Cardiac muscle cell (in vitro differentiated cells and primary cell): ENCODE results near the gene DOCK1. TPM values are rescaled to one million over a fixed set of nuclear protein-coding genes. Genes with fewer than 3 reads are reported as not detected.
A peak's percentile ranks its signal among the peaks of the same experiment; 100 is the strongest.

ENCODE experiments used
- DNase-seq, 2 donors: peaks; one replicate each; pipeline versions ENCODE4 v3.0.0 to v3.0.0-alpha.2; 2010 to 2017; ENCODE audit warnings: low read depth in 1 of 2, low spot score in 1 of 2
- H3K27ac ChIP-seq: fragments of 200-600 bp; sonication (generic); 2 replicates; pipeline ENCODE4 v1.5.1; 2016
- H3K27me3 ChIP-seq: fragments of 200-600 bp; sonication (generic); 2 replicates; pipeline ENCODE4 v1.6.0; 2016; ENCODE audit warnings: control low read depth
- H3K36me3 ChIP-seq: fragments of 200-600 bp; sonication (generic); 2 replicates; pipeline ENCODE4 v1.5.1; 2016; ENCODE audit warnings: control low read depth
- H3K4me1 ChIP-seq: fragments of 200-600 bp; sonication (generic); 2 replicates; pipeline ENCODE4 v1.8.1; 2017; ENCODE audit warnings: low read depth, mild to moderate bottlenecking, mixed run types
- H3K4me3 ChIP-seq: fragments of 200-600 bp; sonication (generic); 2 replicates; pipeline ENCODE4 v1.5.1; 2016; ENCODE audit warnings: mild to moderate bottlenecking
- H3K9me3 ChIP-seq: fragments of 200-600 bp; sonication (generic); 2 replicates; pipeline ENCODE4 v1.5.1; 2017; ENCODE audit warnings: low read depth, mild to moderate bottlenecking, control low read depth
- polyA plus RNA-seq: library from polyadenylated mRNA; unstranded; fragments of >200 nt; fragmentation: Nextera tagmentation; extraction: Ambion mirVana; gene quantifications from 2 replicates; pipeline ENCODE4 v1.2.1, GENCODE V29; 2016
- total RNA-seq: library from RNA; depleted of rRNA; stranded (reverse); fragments of >200 nt; gene quantifications from 2 replicates; pipeline ENCODE4 v1.2.3, GENCODE V29; 2016
- TF ChIP-seq, protein P1 (sequence below): IDR thresholded peaks from 2 replicates; pipeline ENCODE4 v1.5.1; 2012; ENCODE audit warnings: low read depth, mild to moderate bottlenecking, low read length

Gene DOCK1
- total and polyA plus RNA-seq, 2 experiments from 2014 or later: 15.0 to 30.6 TPM

DNA sequence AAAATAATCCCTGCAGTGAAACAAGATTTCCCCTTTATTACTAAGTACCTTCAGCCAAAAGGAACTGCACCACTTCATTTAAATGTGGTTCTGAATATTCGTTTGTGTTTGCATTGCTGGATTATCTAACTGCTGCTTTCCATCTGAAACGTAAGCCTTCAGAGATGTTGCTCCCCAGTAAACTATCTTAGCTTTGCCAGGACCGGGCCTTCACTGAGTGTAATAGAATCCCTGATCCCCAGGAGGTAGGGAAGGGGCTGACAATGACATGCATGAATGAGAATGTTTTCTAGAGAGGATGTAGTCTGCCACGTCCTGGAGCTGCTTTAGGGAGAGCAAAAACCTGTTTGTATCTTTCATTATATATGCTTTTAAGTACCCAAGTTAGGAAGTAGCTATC lies 310.6 kb downstream of the DOCK1 start:
- no peak overlapping the region for H3K4me3 ChIP-seq
- TF ChIP-seq, protein P1, sequence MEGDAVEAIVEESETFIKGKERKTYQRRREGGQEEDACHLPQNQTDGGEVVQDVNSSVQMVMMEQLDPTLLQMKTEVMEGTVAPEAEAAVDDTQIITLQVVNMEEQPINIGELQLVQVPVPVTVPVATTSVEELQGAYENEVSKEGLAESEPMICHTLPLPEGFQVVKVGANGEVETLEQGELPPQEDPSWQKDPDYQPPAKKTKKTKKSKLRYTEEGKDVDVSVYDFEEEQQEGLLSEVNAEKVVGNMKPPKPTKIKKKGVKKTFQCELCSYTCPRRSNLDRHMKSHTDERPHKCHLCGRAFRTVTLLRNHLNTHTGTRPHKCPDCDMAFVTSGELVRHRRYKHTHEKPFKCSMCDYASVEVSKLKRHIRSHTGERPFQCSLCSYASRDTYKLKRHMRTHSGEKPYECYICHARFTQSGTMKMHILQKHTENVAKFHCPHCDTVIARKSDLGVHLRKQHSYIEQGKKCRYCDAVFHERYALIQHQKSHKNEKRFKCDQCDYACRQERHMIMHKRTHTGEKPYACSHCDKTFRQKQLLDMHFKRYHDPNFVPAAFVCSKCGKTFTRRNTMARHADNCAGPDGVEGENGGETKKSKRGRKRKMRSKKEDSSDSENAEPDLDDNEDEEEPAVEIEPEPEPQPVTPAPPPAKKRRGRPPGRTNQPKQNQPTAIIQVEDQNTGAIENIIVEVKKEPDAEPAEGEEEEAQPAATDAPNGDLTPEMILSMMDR: no peak
- no peak overlapping the region for H3K27ac ChIP-seq
- H3K27me3 ChIP-seq: no peaks in the 10 kb centered on the region
- H3K4me1 ChIP-seq: no peaks in the 10 kb centered on the region
- no peak for DNase-seq
- H3K36me3 ChIP-seq: no peaks in the 10 kb centered on the region
- no peaks in the 10 kb centered on the region for H3K9me3 ChIP-seq

DNA sequence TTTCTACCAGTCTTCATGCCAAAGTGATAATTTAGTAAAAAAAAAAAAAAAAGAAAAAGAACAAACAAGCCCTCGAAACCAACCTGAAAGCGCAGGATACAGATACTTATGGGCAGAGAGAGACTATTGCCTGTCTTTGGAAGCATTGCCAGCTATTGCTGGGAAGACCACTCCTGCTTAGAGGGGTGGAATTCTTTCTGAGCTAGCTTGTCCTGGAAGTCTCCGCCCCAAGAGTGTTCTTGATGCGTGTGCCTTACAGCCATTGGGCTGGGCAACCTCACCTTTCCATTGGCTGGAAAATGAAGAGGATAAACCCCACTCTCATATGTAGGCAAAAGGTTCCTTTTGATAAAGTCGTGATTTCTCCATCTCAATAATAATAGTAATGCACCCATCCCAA lies 311.0 kb downstream of the DOCK1 start:
- Histone ChIP-seq H3K27me3 (no peaks in the 10 kb centered on the region), H3K4me3 (no peak overlapping the region), H3K27ac (no peak overlapping the region), H3K4me1 (no peaks in the 10 kb centered on the region), H3K36me3 (no peaks in the 10 kb centered on the region), H3K9me3 (no peaks in the 10 kb centered on the region)
- no peak for DNase-seq
- TF ChIP-seq, protein P1: no peak

DNA sequence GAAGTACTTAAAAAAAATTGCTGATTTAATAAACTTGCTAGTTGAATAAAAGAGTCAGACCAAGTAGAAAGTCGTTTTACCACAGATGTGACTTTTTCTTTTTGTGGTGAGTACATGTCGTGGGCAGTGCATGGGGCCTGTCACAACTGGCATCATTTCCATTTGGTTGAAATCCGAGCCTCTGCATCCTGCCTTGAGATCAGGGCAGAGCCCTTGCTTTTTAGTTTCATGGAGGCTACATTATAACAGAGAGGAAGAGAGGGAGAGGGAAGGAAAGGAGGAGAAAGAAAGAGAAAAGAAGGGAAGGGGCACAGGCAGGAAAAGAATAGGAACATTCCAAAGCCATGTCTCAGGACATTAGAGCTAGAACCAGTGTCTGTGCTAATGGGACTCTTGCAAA lies 311.6 kb downstream of the DOCK1 start:
- H3K27me3 ChIP-seq: no peaks in the 10 kb centered on the region
- H3K9me3 ChIP-seq: no peaks in the 10 kb centered on the region
- DNase-seq: peak in 1 of 2 donors; percentile 9
- H3K4me3 ChIP-seq: no peak overlapping the region
- no peaks in the 10 kb centered on the region for H3K4me1 ChIP-seq
- TF ChIP-seq, protein P1: no peak
- no peaks in the 10 kb centered on the region for H3K36me3 ChIP-seq
- no peak overlapping the region for H3K27ac ChIP-seq

DNA sequence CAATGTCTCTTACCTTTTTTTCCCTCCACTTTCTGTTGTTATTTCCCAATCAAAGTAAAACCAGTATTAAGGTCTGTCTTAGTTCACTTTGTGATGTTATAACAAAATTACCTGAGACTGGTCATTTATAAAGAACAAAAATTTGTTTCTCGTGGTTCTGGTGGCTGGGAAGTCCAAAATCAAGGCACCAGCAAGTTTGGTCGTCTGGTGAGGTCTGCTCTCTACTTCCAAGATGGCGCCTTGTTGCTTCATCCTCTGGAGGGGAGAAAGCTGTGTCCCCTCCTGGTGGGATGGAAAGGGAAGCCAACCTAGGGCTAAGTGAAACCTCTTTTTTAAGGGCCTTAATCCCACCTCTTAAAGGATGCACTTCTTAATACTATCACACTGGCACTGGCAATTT lies 313.4 kb downstream of the DOCK1 start:
- no peaks in the 10 kb centered on the region for H3K27me3 ChIP-seq
- no peak overlapping the region for H3K4me3 ChIP-seq
- H3K27ac ChIP-seq: no peak overlapping the region
- H3K4me1 ChIP-seq: no peaks in the 10 kb centered on the region
- no peaks in the 10 kb centered on the region for H3K9me3 ChIP-seq
- TF ChIP-seq, protein P1: no peak
- DNase-seq: no peak
- H3K36me3 ChIP-seq: no peaks in the 10 kb centered on the region

DNA sequence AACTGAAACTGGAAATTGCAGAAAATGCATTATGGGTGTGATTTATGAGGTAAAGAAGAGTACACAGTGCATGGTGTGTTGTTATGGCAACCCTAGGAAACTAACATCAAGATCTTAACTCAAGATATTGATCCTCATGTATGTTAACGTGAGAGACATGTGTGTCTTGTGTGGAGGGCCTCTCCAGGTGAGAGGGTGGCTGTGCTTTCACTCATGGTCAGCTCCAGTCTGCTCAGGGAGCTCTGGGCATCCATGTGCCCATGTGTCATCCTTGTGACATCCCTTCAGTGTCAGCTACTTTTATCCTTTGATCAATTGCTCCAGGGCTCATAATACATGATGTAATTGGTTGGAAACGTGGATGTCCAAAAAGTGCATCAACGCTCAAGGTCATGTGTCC lies 316.1 kb downstream of the DOCK1 start:
- TF ChIP-seq, protein P1: no peak
- H3K36me3 ChIP-seq: no peaks in the 10 kb centered on the region

DNA sequence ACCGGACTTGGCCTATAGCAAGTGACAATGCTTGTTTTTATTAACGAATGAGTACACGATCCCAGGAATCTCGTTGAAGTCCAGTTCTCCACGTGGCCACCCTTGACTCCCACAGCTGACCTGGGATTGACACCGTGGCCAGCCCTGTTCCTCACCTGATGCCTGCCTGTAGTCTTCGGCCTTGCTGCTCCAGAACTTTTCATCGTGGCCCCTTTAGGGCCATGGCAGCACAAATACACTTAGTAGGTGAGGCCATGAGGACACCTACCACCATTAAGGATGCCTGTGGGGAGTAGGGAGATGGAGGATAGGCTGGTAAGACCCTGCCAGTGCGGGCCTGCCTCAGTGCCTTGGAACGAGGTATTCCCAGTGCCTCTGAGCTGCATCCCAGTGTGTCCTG lies 321.8 kb downstream of the DOCK1 start:
- Histone ChIP-seq H3K36me3 (no peaks in the 10 kb centered on the region), H3K27ac (no peak overlapping the region), H3K27me3 (no peaks in the 10 kb centered on the region), H3K4me1 (no peaks in the 10 kb centered on the region), H3K4me3 (no peak overlapping the region), H3K9me3 (no peaks in the 10 kb centered on the region)
- TF ChIP-seq, protein P1: no peak
- DNase-seq: no peak

More for the DNA sequence above, 316.1 kb downstream of the DOCK1 start:
- no peaks in the 10 kb centered on the region for H3K9me3 ChIP-seq
- DNase-seq: no peak
- no peaks in the 10 kb centered on the region for H3K4me1 ChIP-seq
- H3K27ac ChIP-seq: no peak overlapping the region
- no peaks in the 10 kb centered on the region for H3K27me3 ChIP-seq
- no peak overlapping the region for H3K4me3 ChIP-seq
